HL-60 (cell line): ENCODE measurements around the gene ARRB2.

Experiments
- CTCF ChIP-seq: IDR thresholded peaks from one replicate; pipeline ENCODE4 v1.5.1; 2011; ENCODE audit warnings: low read length, control low read depth, inconsistent platforms; ENCODE audit not compliant: insufficient read depth
- GABPA ChIP-seq: IDR thresholded peaks from 2 replicates; pipeline ENCODE4 v1.6.1; 2012; ENCODE audit warnings: low read depth
- REST ChIP-seq: IDR thresholded peaks from 2 replicates; pipeline ENCODE4 v1.6.1; 2012; ENCODE audit warnings: low read depth; ENCODE audit not compliant: insufficient replicate concordance
- SPI1 ChIP-seq: IDR thresholded peaks from 2 replicates; pipeline ENCODE4 v1.6.1; 2012; ENCODE audit warnings: low read depth, mild to moderate bottlenecking, borderline replicate concordance

GRCh38 chr17:4741544-4741943, 31.1 kb downstream of the ARRB2 start:
- no peak for TF ChIP-seq CTCF
- TF ChIP-seq GABPA = no peak
- no peak for TF ChIP-seq REST
- TF ChIP-seq SPI1 = no peak
